Endothelial cell of umbilical vein (primary cell): ENCODE measurements around the gene KY. TPM values are rescaled to one million over a fixed set of nuclear protein-coding genes. Genes with fewer than 3 reads are reported as not detected.

ENCODE experiments used
- BruUV-seq: library from RNA; stranded (reverse); fragments of 400-500 nt; replicated peaks from 2 replicates; lab custom pipeline; 2021; lab: Mats Ljungman, UMichigan
- CTCF ChIA-PET: fragments of 300-600, 350-600 bp; sonication (Branson Sonifier 250); formaldehyde crosslinking; loops from one replicate; lab custom pipeline; 2021; ENCODE audit warnings: antibody characterized with exemption, inconsistent platforms; lab: Charles Lee
- POLR2A ChIA-PET: fragments of 300-600, 350-600 bp; sonication (Branson Sonifier 250); formaldehyde crosslinking; loops from one replicate; lab custom pipeline; 2021; ENCODE audit warnings: antibody characterized with exemption, inconsistent platforms; lab: Charles Lee
- DNase-seq: peaks from one replicate; pipeline ENCODE4 v3.0.0-alpha.2; 2011; ENCODE audit warnings: low read depth, low spot score
- FAIRE-seq: peaks from 2 replicates; lab custom pipeline; 2011; peaks lifted over from hg19 to GRCh38; lab: Jason Lieb, UNC
- H2AFZ ChIP-seq: 2 replicates; pipeline ENCODE4 v1.6.0; 2012; ENCODE audit warnings: low read depth, low read length, control low read depth, inconsistent platforms
- H3K27ac ChIP-seq: 2 replicates; pipeline ENCODE4 v1.5.1; 2011; ENCODE audit warnings: low read depth, mild to moderate bottlenecking, control low read depth, low read length, moderate library complexity; ENCODE audit not compliant: insufficient read depth
- H3K27me3 ChIP-seq, 2 experiments: 2 replicates each; pipeline versions ENCODE4 v1.6.0 to v1.6.1; 2011; ENCODE audit warnings: low read length in 2 of 2, mixed read lengths in 1 of 2; ENCODE audit not compliant: control insufficient read depth in 2 of 2, insufficient read depth in 2 of 2
- H3K36me3 ChIP-seq, 2 experiments: 2 replicates in 1 of 2; 3 replicates in 1 of 2; pipeline ENCODE4 v1.5.1; 2011; ENCODE audit warnings: low read length in 2 of 2, mild to moderate bottlenecking in 1 of 2, moderate library complexity in 1 of 2; ENCODE audit not compliant: control insufficient read depth in 2 of 2, insufficient read depth in 2 of 2; ENCODE audit errors: extremely low read depth in 1 of 2
- H3K4me1 ChIP-seq: 3 replicates; pipeline ENCODE4 v1.5.1; 2011; ENCODE audit warnings: mild to moderate bottlenecking, low read length; ENCODE audit not compliant: control insufficient read depth, insufficient read depth; ENCODE audit errors: extremely low read depth
- H3K4me2 ChIP-seq: 2 replicates; pipeline ENCODE4 v1.6.1; 2011; ENCODE audit warnings: low read length, control low read depth, mixed read lengths; ENCODE audit not compliant: insufficient read depth
- H3K4me3 ChIP-seq, 3 experiments: fragments of 200-600 bp in 1 of 3; sonication (generic), shearing (Covaris generic) in 1 of 3; replicated peaks in 1 of 3; 2 replicates each; pipeline ENCODE4 v1.5.1; 2011 to 2016; ENCODE audit warnings: control low read depth in 3 of 3, low read length in 3 of 3, mild to moderate bottlenecking in 2 of 3, inconsistent platforms in 1 of 3, low read depth in 1 of 3, moderate library complexity in 1 of 3; ENCODE audit not compliant: insufficient read depth in 1 of 3
- H3K79me2 ChIP-seq: 2 replicates; pipeline ENCODE4 v1.6.0; 2012; ENCODE audit warnings: low read length, inconsistent platforms; ENCODE audit not compliant: control insufficient read depth, insufficient read depth
- H3K9ac ChIP-seq: replicated peaks from 2 replicates; pipeline ENCODE3; 2011; ENCODE audit warnings: low read length, control low read depth; ENCODE audit not compliant: insufficient read depth; ENCODE audit errors: extremely low read depth
- H3K9me1 ChIP-seq: replicated peaks from 3 replicates; pipeline ENCODE4 v1.6.0; 2011; ENCODE audit warnings: mild to moderate bottlenecking, low read length; ENCODE audit not compliant: control insufficient read depth, insufficient read depth; ENCODE audit errors: extremely low read depth
- H3K9me3 ChIP-seq: replicated peaks from 2 replicates; pipeline ENCODE4 v1.5.1; 2012; ENCODE audit warnings: low read length, inconsistent platforms; ENCODE audit not compliant: control insufficient read depth, insufficient read depth
- H4K20me1 ChIP-seq: replicated peaks from 2 replicates; pipeline ENCODE3; 2011; ENCODE audit warnings: mild to moderate bottlenecking, low read length; ENCODE audit not compliant: control insufficient read depth, insufficient read depth; ENCODE audit errors: extremely low read depth
- CTCF ChIP-seq, 2 donors: IDR thresholded peaks; 1 replicate in 1 of 2; 2 replicates in 1 of 2; pipeline ENCODE4 v1.5.1; 2011; ENCODE audit warnings: low read length in 2 of 2, mild to moderate bottlenecking in 2 of 2, moderate library complexity in 2 of 2, control low read depth in 1 of 2, inconsistent platforms in 1 of 2, low read depth in 1 of 2; ENCODE audit not compliant: insufficient read depth in 1 of 2; ENCODE audit errors: extremely low read depth in 1 of 2
- EZH2 ChIP-seq: IDR thresholded peaks from 2 replicates; pipeline ENCODE4 v1.6.1; 2012; ENCODE audit warnings: borderline replicate concordance, low read depth, mild to moderate bottlenecking, moderate library complexity, low read length, inconsistent platforms; ENCODE audit not compliant: severe bottlenecking
- FOS ChIP-seq: IDR thresholded peaks from 2 replicates; pipeline ENCODE4 v1.6.1; 2011; ENCODE audit warnings: mild to moderate bottlenecking, low read length, moderate library complexity, borderline replicate concordance; ENCODE audit not compliant: insufficient read depth
- GATA2 ChIP-seq: IDR thresholded peaks from 2 replicates; pipeline ENCODE4 v1.7.0; 2011; ENCODE audit warnings: low read depth, mild to moderate bottlenecking, moderate library complexity, mixed read lengths, low read length; ENCODE audit not compliant: insufficient read length, insufficient read depth
- JUN ChIP-seq: IDR thresholded peaks from 2 replicates; pipeline ENCODE4 v1.6.1; 2011; ENCODE audit warnings: borderline replicate concordance, low read depth; ENCODE audit not compliant: insufficient read length, insufficient read depth
- MAX ChIP-seq: IDR thresholded peaks from 2 replicates; pipeline ENCODE4 v1.6.1; 2011; ENCODE audit not compliant: insufficient read depth, insufficient read length
- MYC ChIP-seq: IDR thresholded peaks from one replicate; pipeline ENCODE4 v1.6.1; 2011; ENCODE audit warnings: mild to moderate bottlenecking, low read depth, low read length
- POLR2A ChIP-seq: IDR thresholded peaks from 2 replicates; pipeline ENCODE4 v1.6.1; 2012; ENCODE audit warnings: low read depth, mild to moderate bottlenecking, control low read depth, low read length
- POLR2AphosphoS5 ChIP-seq: IDR thresholded peaks from 2 replicates; pipeline ENCODE4 v1.6.1; 2012; ENCODE audit warnings: low read depth, mild to moderate bottlenecking, control low read depth, low read length, moderate library complexity; ENCODE audit not compliant: insufficient read depth
- dilution Hi-C: fragments of 300-500 bp; cut with MboI; formaldehyde crosslinking; loops from one replicate; pipeline ENCODE4 v1.15.0; 2019; ENCODE audit warnings: low sequenced_read_pairs; ENCODE audit not compliant: extremely low pct_ligation_motif_present
- intact Hi-C: fragments of 100-400 bp; cut with micrococcal nuclease; formaldehyde crosslinking; loops from one replicate; pipeline ENCODE4 v1.10.0; 2022
- polyA plus RNA-seq, 4 experiments: library from polyadenylated mRNA; depleted of rRNA in 3 of 4; stranded (reverse) in 3 of 4; unstranded in 1 of 4; fragments of >200 nt; gene quantifications; 2 replicates each; pipeline versions ENCODE4 v1.2.1 to v1.2.3, GENCODE V29; 2011 to 2012; ENCODE audit warnings: missing spikeins in 1 of 4
- total RNA-seq: library from RNA; stranded (reverse); gene quantifications from 2 replicates; pipeline ENCODE4 v1.2.3, GENCODE V29; 2021

KY gene
- total and polyA plus RNA-seq, 2 donors (not counting 3 experiments of a cell fraction or from before 2014, with no cell fraction given), result not detected

- no peaks in the 10 kb centered on the region for H3K9me3 ChIP-seq
- no peaks in the 10 kb centered on the region for H3K4me1 ChIP-seq
- dilution Hi-C loops (no loop called here), intact Hi-C loops (no loop called here)
- DNase-seq (no peak), FAIRE-seq (no peak)
- no peaks in the 10 kb centered on the region for H4K20me1 ChIP-seq
- no peak overlapping the region for H3K27ac ChIP-seq
- BruUV-seq, result no TSS peak
- no peak overlapping the region for H3K9ac ChIP-seq
- H3K36me3 ChIP-seq, result no peaks in the 10 kb centered on the region
- no peak overlapping the region for H2AFZ ChIP-seq
- POLR2A ChIA-PET, result no interaction called here
- H3K79me2 ChIP-seq, result no peaks in the 10 kb centered on the region
- no peak overlapping the region for H3K4me3 ChIP-seq
- H3K27me3 ChIP-seq, result peaks cover 0 to 5% of the 10 kb centered on the region in 2 experiments
- no peaks in the 10 kb centered on the region for H3K9me1 ChIP-seq
- no peak overlapping the region for H3K4me2 ChIP-seq
- CTCF ChIA-PET, result no interaction called here
- TF ChIP-seq MAX (no peak), GATA2 (no peak), POLR2A (no peak), FOS (no peak), POLR2AphosphoS5 (no peak), EZH2 (no peak), JUN (no peak), CTCF (IDR thresholded peaks at IDR 0.05; ENCODE audit: extremely low read depth in 1 of 2, insufficient read depth in 1 of 2, low read depth in 1 of 2, low read length in 2 of 2) (no peak), MYC (no peak)
These were observed 45.3 kb upstream of the KY start for GRCh38 chr3:134696155-134696554.
